HG03108 (cell line): ENCODE results near the gene STEEP1.

ENCODE experiments used
- ATAC-seq: cut with Tn5 transposase; IDR thresholded peaks from one replicate; pipeline ENCODE4 v1.9.1; 2021; ENCODE audit warnings: moderate library complexity; ENCODE audit not compliant: unreplicated experiment

The STEEP1 gene

DNA sequence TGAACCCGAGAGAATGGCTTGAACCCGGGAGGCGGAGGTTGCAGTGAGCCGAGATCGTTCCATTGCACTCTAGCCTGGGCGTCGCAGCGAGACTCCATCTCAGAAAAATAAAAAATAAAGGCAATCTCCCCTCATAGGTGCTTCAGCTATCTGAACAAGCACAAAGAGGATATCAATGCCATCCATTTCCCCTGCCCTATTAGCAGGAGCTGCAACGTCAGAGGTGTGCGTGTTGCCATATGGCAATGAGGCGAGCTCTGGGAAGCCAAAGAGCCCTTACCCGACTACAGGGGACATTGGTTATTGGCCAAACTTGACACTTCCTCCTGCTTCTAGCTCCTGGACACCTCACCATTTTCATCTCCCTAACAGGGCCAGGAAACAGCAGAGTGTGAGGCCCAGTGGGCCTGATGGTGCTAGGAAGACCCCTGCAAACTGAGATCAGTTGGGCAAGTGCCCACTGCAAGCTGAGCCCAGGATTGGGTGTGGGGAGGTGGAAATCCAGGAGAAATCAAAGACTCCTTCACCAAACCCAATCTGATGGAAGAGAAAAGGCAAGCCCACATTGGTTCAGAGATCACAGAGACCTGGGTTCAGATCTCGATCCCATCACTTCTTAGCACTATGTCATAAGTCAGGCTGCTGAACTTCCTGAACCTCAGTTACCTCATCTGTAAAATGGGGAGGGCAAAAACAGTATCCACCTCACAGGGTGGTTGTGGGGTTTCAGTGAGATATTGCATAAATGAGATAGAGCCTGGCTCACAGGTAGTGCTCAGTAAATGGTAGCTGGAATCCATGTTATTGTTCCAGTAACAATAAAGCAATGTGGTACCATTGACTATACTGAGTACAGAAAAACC lies 75.8 kb downstream of the STEEP1 start:
- ATAC-seq: no peak

GRCh38 chrX:119488749-119489148 lies 76.5 kb downstream of the STEEP1 start:
- no peak for ATAC-seq
